A673 (cell line): ENCODE measurements around the gene RAP2B.

Experiments used
- EZH2 ChIP-seq: fragments of 200-600 bp; sonication (generic); IDR thresholded peaks from 2 replicates; pipeline ENCODE4 v1.6.1; 2017; ENCODE audit warnings: borderline replicate concordance, low read depth, mild to moderate bottlenecking, mixed read lengths, antibody characterized with exemption, low read length; ENCODE audit not compliant: poor library complexity, severe bottlenecking
- TF ChIP-seq, protein P1 (sequence below): fragments of 300-800, 200-600 bp; sonication (generic); conservative IDR thresholded peaks from 2 replicates; pipeline ENCODE4 v1.5.1; 2017; ENCODE audit warnings: low read depth, mild to moderate bottlenecking, antibody characterized with exemption, low read length, moderate library complexity, mixed read lengths

DNA sequence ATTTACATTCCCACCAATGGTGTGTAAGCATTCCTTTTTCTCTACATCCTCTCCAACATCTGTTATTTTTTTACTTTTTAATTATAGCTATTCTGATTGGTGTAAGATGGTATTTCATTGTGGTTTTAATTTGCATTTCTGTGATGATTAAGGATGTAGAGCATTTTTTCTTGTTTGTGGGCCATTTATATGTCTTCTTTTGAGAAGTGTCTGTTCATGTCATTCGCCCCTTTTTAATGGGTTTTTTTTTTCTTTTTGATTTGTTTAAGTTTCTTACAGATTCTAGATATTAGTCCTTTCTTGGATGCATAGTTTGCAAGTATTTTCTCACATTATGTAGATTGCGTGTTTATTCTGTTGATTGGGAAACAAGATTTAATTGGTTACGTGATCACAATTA, 14.2 kb downstream of the RAP2B start:
- TF ChIP-seq, protein P1, sequence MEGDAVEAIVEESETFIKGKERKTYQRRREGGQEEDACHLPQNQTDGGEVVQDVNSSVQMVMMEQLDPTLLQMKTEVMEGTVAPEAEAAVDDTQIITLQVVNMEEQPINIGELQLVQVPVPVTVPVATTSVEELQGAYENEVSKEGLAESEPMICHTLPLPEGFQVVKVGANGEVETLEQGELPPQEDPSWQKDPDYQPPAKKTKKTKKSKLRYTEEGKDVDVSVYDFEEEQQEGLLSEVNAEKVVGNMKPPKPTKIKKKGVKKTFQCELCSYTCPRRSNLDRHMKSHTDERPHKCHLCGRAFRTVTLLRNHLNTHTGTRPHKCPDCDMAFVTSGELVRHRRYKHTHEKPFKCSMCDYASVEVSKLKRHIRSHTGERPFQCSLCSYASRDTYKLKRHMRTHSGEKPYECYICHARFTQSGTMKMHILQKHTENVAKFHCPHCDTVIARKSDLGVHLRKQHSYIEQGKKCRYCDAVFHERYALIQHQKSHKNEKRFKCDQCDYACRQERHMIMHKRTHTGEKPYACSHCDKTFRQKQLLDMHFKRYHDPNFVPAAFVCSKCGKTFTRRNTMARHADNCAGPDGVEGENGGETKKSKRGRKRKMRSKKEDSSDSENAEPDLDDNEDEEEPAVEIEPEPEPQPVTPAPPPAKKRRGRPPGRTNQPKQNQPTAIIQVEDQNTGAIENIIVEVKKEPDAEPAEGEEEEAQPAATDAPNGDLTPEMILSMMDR: no peak
- no peak for TF ChIP-seq EZH2
